K562 (cell line): ENCODE data around the gene GPR42. TPM values are rescaled to one million over a fixed set of nuclear protein-coding genes. Genes with fewer than 3 reads are reported as not detected.

Source experiments
- ATAC-seq: fragments of 200-7000 bp; cut with Tn5 transposase; 3 replicates; pipeline ENCODE4 v1.9.1; 2020; ENCODE audit warnings: moderate library complexity
- BruUV-seq: library from RNA; stranded (reverse); fragments of 400-500 nt; replicated peaks from 2 replicates; lab custom pipeline; 2021; lab: Mats Ljungman, UMichigan
- CTCF ChIA-PET: fragments of 300-600 bp; formaldehyde crosslinking; extraction: SDS; loops from one replicate; lab custom pipeline; 2021; ENCODE audit warnings: low intra/inter-chr PET ratio; lab: Yijun Ruan, JAX
- POLR2A ChIA-PET: fragments of 300-600, 350-650 bp; sonication (Branson Sonifier 250); formaldehyde crosslinking; extraction: SDS; loops from one replicate; lab custom pipeline; 2021; ENCODE audit warnings: antibody characterized with exemption, inconsistent platforms; lab: Yijun Ruan, JAX
- DNase-seq, 4 experiments: peaks; one replicate each; pipeline versions ENCODE4 v3.0.0 to v3.0.0-alpha.2; 2011 to 2018; ENCODE audit warnings: low spot score in 3 of 4, mixed read lengths in 3 of 4; ENCODE audit errors: extremely low read depth in 1 of 4
- FAIRE-seq: peaks from 2 replicates; lab custom pipeline; 2011; peaks lifted over from hg19 to GRCh38; lab: Jason Lieb, UNC
- H2AFZ ChIP-seq: 2 replicates; pipeline ENCODE4 v1.6.0; 2011; ENCODE audit warnings: low read depth, low read length, control low read depth, inconsistent platforms
- H3K27ac ChIP-seq: fragments of 200-600 bp; 3 replicates; pipeline ENCODE4 v1.8.0; 2011; ENCODE audit warnings: low read depth, mild to moderate bottlenecking, control low read depth, inconsistent platforms, low read length, moderate library complexity, mixed read lengths; ENCODE audit errors: extremely low read depth
- H3K27me3 ChIP-seq, 2 experiments: fragments of 300-600 bp in 1 of 2; 2 replicates in 1 of 2; 3 replicates in 1 of 2; pipeline versions ENCODE4 v1.6.0 to v1.8.0; 2011; ENCODE audit warnings: inconsistent platforms in 2 of 2, low read length in 2 of 2, mild to moderate bottlenecking in 1 of 2, mixed read lengths in 1 of 2, moderate library complexity in 1 of 2; ENCODE audit not compliant: control insufficient read depth in 2 of 2, insufficient read depth in 2 of 2
- H3K36me3 ChIP-seq: fragments of 300-600 bp; 3 replicates; pipeline ENCODE4 v1.8.0; 2011; ENCODE audit warnings: mild to moderate bottlenecking, low read length, inconsistent platforms; ENCODE audit not compliant: control insufficient read depth, insufficient read depth
- H3K4me1 ChIP-seq, 2 experiments: fragments of 200-600 bp in 1 of 2; replicated peaks in 1 of 2; 2 replicates in 1 of 2; 3 replicates in 1 of 2; pipeline versions ENCODE4 v1.5.1 to v1.8.0; 2011; ENCODE audit warnings: inconsistent platforms in 2 of 2, low read length in 2 of 2, mild to moderate bottlenecking in 1 of 2, mixed read lengths in 1 of 2, moderate library complexity in 1 of 2; ENCODE audit not compliant: control insufficient read depth in 2 of 2, insufficient read depth in 2 of 2
- H3K4me2 ChIP-seq: 2 replicates; pipeline ENCODE4 v1.6.1; 2011; ENCODE audit warnings: low read length, control low read depth, inconsistent platforms, mixed read lengths; ENCODE audit not compliant: insufficient read depth
- H3K4me3 ChIP-seq: fragments of 200-600 bp; sonication (generic), shearing (Covaris generic); 2 replicates; pipeline ENCODE4 v1.5.1; 2016; ENCODE audit warnings: control low read depth, inconsistent platforms
- H3K79me2 ChIP-seq: fragments of 200-600 bp; 3 replicates; pipeline ENCODE4 v1.8.0; 2011; ENCODE audit warnings: low read length, inconsistent platforms; ENCODE audit not compliant: control insufficient read depth, insufficient read depth
- H3K9ac ChIP-seq, 2 experiments: 2 replicates each; pipeline versions ENCODE4 v1.6.0 to v1.6.1; 2011; ENCODE audit warnings: low read depth in 2 of 2, low read length in 2 of 2, control low read depth in 1 of 2, inconsistent platforms in 1 of 2, mild to moderate bottlenecking in 1 of 2, mixed read lengths in 1 of 2; ENCODE audit not compliant: insufficient read depth in 1 of 2
- H3K9me1 ChIP-seq: one replicate; pipeline ENCODE4 v1.6.0; 2011; ENCODE audit warnings: inconsistent platforms, mild to moderate bottlenecking, low read length, moderate library complexity; ENCODE audit not compliant: control insufficient read depth, insufficient read depth
- H3K9me3 ChIP-seq: replicated peaks from 2 replicates; pipeline ENCODE4 v1.5.1; 2011; ENCODE audit warnings: low read depth, low read length, inconsistent platforms; ENCODE audit not compliant: control insufficient read depth, insufficient read depth
- H4K20me1 ChIP-seq: replicated peaks from 2 replicates; pipeline ENCODE4 v1.6.1; 2011; ENCODE audit warnings: low read length, inconsistent platforms, mixed read lengths; ENCODE audit not compliant: control insufficient read depth, insufficient read depth
- EZH2 ChIP-seq: IDR thresholded peaks from 2 replicates; pipeline ENCODE4 v1.6.1; 2012; ENCODE audit warnings: low read depth, mild to moderate bottlenecking, inconsistent platforms, low read length, borderline replicate concordance
- GABPB1 ChIP-seq: sonication (generic); formaldehyde crosslinking; IDR thresholded peaks from 2 replicates; pipeline ENCODE4 v1.8.0; 2022; ENCODE audit warnings: mild to moderate bottlenecking, missing genetic modification reagents
- KAT7 ChIP-seq: sonication (generic); formaldehyde crosslinking; IDR thresholded peaks from 2 replicates; pipeline ENCODE4 v1.8.0; 2022; ENCODE audit warnings: missing genetic modification reagents, mild to moderate bottlenecking, borderline replicate concordance
- LCOR ChIP-seq: sonication (generic); formaldehyde crosslinking; IDR thresholded peaks from 2 replicates; pipeline ENCODE4 v1.8.0; 2022; ENCODE audit warnings: mild to moderate bottlenecking, missing genetic modification reagents
- RAD21 ChIP-seq, 2 experiments: fragments of 250-450 bp in 1 of 2; fragments of 450-650 bp in 1 of 2; sonication (Bioruptor Pico) in 1 of 2; formaldehyde crosslinking in 1 of 2; IDR thresholded peaks in 1 of 2; conservative IDR thresholded peaks in 1 of 2; 2 replicates each; pipeline versions ENCODE4 v1.4.0 to v1.8.0; 2020 to 2022; ENCODE audit warnings: mild to moderate bottlenecking in 2 of 2, moderate library complexity in 1 of 2
- RHOXF2B ChIP-seq: fragments of 250-450 bp; sonication (Bioruptor Pico); conservative IDR thresholded peaks from 2 replicates; pipeline ENCODE4 v1.5.1; 2021
- SNRNP70 ChIP-seq: fragments of 200-400 bp; formaldehyde crosslinking; optimal IDR thresholded peaks from 2 replicates; pipeline ENCODE3; 2017; ENCODE audit warnings: low read depth, low read length
- SREBF1 ChIP-seq: fragments of 150-350 bp; IDR thresholded peaks from 2 replicates; pipeline ENCODE4 v1.6.1; 2014; ENCODE audit warnings: antibody characterized with exemption, low read depth, low read length, borderline replicate concordance
- TCFL5 ChIP-seq: fragments of 250-450 bp; sonication (Bioruptor Pico); conservative IDR thresholded peaks from 2 replicates; pipeline ENCODE4 v1.6.1; 2021; ENCODE audit warnings: mild to moderate bottlenecking, moderate library complexity, matching md5 sums
- ZNF507 ChIP-seq: conservative IDR thresholded peaks from 2 replicates; pipeline ENCODE4 v1.6.1; 2017; ENCODE audit warnings: missing genetic modification characterization, missing compliant biosample characterization
- ZSCAN29 ChIP-seq: fragments of 450-650 bp; IDR thresholded peaks from 2 replicates; pipeline ENCODE4 v1.6.1; 2017
- ZZZ3 ChIP-seq: fragments of 450-650 bp; IDR thresholded peaks from 2 replicates; pipeline ENCODE4 v1.6.1; 2016; ENCODE audit warnings: antibody characterized with exemption, mild to moderate bottlenecking, moderate library complexity
- WGBS: fragments of 100-300 bp; shearing (Covaris generic); methylation state at CpG from one replicate; pipeline ENCODE4 v1.1.6; 2016; ENCODE audit warnings: low coverage, mixed read lengths; ENCODE audit not compliant: insufficient coverage; ENCODE audit errors: missing lambda C conversion rate; 5-methylcytosine and 5-hydroxymethylcytosine counted together
- in situ Hi-C: fragments of 300-500 bp; cut with MboI; formaldehyde crosslinking; loops from 4 replicates; pipeline ENCODE4 v1.15.0; 2018; ENCODE audit warnings: inconsistent platforms, mixed read lengths
- intact Hi-C: fragments of 100-400 bp; cut with micrococcal nuclease; formaldehyde crosslinking; loops from 2 replicates; pipeline ENCODE4 v1.14.2; 2022
- polyA plus RNA-seq, 8 experiments: library from polyadenylated mRNA; depleted of rRNA in 4 of 8; stranded (reverse) in 5 of 8; unstranded in 3 of 8; fragments of >200 nt; fragmentation: Nextera tagmentation in 2 of 8; fragmentation: Illumina TruSeq in 1 of 8; extraction: Ambion mirVana in 2 of 8; extraction: Trizol in 1 of 8; gene quantifications; 2 replicates each; pipeline versions ENCODE4 v1.2.1 to v1.2.3, GENCODE V29; 2011 to 2014; ENCODE audit warnings: inconsistent platforms in 1 of 8, missing spikeins in 1 of 8
- total RNA-seq, 7 experiments: library from RNA; depleted of rRNA in 6 of 7; stranded (reverse); fragments of >200 nt in 6 of 7; fragmentation: Illumina TruSeq in 2 of 7; extraction: Trizol in 2 of 7; gene quantifications; 2 replicates each; pipeline versions ENCODE4 v1.2.1 to v1.2.3, GENCODE V29; 2011 to 2021; ENCODE audit warnings: low replicate concordance in 1 of 7
- TF ChIP-seq, protein P1 (sequence below), 2 experiments: IDR thresholded peaks; 2 replicates each; pipeline ENCODE4 v1.6.1; 2012; ENCODE audit warnings: improper control_type of control experiment in 2 of 2, low read depth in 2 of 2, low read length in 2 of 2, borderline replicate concordance in 1 of 2
- TF ChIP-seq, protein P2 (sequence below): IDR thresholded peaks from 2 replicates; pipeline ENCODE4 v1.6.1; 2011; ENCODE audit warnings: borderline replicate concordance, low read depth, mild to moderate bottlenecking, moderate library complexity, low read length; ENCODE audit not compliant: insufficient read depth, poor library complexity, severe bottlenecking
- TF ChIP-seq, protein P3 (sequence below): fragments of 250-450 bp; sonication (Bioruptor Pico); IDR thresholded peaks from 2 replicates; pipeline ENCODE4 v1.5.0; 2021

The GPR42 gene
- total and polyA plus RNA-seq, 9 of the 15 experiments (the other 6 are each of a cell fraction or from before 2014, with no cell fraction given) = not detected

DNA sequence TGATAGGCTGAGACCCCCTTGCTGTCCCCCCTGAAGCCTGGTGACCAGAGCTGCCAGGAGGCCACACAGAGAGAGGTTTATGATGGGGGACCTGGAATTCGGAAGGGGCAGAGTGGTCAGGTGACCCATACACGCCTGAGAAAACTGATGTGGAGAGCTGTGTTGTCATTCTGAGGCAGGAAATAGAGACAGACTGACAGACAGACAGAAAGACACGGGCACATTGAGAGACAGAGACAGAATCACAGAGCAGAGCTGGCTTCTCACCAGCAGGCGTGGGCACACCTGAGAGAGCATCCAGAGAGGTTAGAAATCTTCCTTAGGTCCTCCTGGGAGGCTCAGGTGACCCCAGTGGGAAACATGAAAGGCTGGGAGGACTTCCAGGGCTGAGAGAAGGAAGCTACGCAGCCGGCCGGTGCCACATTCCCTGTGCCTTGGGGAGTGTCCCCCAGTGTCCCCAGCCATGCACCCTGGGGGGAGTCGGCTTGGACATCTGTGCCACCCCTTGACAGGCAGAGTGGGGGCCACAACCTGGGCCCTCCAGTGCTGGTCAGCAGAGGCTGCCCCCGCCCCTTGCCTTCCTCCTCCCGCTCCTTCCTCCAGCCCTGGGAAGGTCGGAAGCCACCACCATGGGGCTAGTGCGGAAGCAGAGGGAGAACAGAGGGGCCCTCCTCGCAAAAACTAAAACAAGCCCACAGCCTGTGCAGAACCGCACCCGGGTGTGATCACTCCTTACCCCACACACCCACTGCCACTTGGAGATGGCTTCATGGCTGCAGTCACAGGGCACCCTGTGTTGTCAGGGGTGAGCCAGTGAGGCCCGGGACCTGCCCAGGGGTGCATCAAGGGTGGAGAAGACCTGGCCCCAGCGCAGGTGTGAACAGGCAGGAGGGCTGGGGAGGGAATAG is 21.0 kb upstream of the GPR42 start:
- H3K9me1 ChIP-seq = no peaks in the 10 kb centered on the region
- CTCF ChIA-PET = no interaction called here
- peak in 1 of 4 experiments; percentile 4 for DNase-seq
- intact Hi-C loops = no loop called here
- no peaks in the 10 kb centered on the region for H3K36me3 ChIP-seq
- POLR2A ChIA-PET = interaction anchor here (0.5 to 1.0 kb wide), 3 partner anchors 14 to 554 kb away, joined by 3 read pairs; no protein-coding TSS in a partner anchor
- peaks cover under 1 to 3% of the 10 kb centered on the region in 2 experiments; a peak in 1 of 5 replicates for H3K27me3 ChIP-seq
- no peaks in the 10 kb centered on the region for H3K79me2 ChIP-seq
- peaks cover 12 to 36% of the 10 kb centered on the region in 2 experiments; a peak in 4 of 5 replicates for H3K4me1 ChIP-seq
- no peaks in the 10 kb centered on the region for H3K9me3 ChIP-seq
- no TSS peak for BruUV-seq
- no peak for FAIRE-seq
- no peaks in the 10 kb centered on the region for H4K20me1 ChIP-seq
- in situ Hi-C loops = no loop called here
- no peak for TF ChIP-seq GABPB1
- TF ChIP-seq SNRNP70 = no peak
- TF ChIP-seq, protein P1, sequence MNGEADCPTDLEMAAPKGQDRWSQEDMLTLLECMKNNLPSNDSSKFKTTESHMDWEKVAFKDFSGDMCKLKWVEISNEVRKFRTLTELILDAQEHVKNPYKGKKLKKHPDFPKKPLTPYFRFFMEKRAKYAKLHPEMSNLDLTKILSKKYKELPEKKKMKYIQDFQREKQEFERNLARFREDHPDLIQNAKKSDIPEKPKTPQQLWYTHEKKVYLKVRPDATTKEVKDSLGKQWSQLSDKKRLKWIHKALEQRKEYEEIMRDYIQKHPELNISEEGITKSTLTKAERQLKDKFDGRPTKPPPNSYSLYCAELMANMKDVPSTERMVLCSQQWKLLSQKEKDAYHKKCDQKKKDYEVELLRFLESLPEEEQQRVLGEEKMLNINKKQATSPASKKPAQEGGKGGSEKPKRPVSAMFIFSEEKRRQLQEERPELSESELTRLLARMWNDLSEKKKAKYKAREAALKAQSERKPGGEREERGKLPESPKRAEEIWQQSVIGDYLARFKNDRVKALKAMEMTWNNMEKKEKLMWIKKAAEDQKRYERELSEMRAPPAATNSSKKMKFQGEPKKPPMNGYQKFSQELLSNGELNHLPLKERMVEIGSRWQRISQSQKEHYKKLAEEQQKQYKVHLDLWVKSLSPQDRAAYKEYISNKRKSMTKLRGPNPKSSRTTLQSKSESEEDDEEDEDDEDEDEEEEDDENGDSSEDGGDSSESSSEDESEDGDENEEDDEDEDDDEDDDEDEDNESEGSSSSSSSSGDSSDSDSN (IDR thresholded peaks at IDR 0.05; ENCODE audit: borderline replicate concordance in 1 of 2, low read depth in 2 of 2, low read length in 2 of 2) = no peak
- no peak for TF ChIP-seq TCFL5 (CRISPR knock-in tag)
- no peak for TF ChIP-seq SREBF1
- no peak for TF ChIP-seq ZSCAN29
- no peak for TF ChIP-seq ZZZ3
- TF ChIP-seq, protein P2, sequence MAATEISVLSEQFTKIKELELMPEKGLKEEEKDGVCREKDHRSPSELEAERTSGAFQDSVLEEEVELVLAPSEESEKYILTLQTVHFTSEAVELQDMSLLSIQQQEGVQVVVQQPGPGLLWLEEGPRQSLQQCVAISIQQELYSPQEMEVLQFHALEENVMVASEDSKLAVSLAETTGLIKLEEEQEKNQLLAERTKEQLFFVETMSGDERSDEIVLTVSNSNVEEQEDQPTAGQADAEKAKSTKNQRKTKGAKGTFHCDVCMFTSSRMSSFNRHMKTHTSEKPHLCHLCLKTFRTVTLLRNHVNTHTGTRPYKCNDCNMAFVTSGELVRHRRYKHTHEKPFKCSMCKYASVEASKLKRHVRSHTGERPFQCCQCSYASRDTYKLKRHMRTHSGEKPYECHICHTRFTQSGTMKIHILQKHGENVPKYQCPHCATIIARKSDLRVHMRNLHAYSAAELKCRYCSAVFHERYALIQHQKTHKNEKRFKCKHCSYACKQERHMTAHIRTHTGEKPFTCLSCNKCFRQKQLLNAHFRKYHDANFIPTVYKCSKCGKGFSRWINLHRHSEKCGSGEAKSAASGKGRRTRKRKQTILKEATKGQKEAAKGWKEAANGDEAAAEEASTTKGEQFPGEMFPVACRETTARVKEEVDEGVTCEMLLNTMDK = no peak
- no peak for TF ChIP-seq RHOXF2B (CRISPR knock-in tag)
- TF ChIP-seq, protein P3, sequence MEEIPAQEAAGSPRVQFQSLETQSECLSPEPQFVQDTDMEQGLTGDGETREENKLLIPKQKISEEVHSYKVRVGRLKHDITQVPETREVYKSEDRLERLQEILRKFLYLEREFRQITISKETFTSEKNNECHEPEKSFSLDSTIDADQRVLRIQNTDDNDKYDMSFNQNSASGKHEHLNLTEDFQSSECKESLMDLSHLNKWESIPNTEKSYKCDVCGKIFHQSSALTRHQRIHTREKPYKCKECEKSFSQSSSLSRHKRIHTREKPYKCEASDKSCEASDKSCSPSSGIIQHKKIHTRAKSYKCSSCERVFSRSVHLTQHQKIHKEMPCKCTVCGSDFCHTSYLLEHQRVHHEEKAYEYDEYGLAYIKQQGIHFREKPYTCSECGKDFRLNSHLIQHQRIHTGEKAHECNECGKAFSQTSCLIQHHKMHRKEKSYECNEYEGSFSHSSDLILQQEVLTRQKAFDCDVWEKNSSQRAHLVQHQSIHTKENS (CRISPR knock-in tag) = no peak
- TF ChIP-seq KAT7 = no peak
- no peak for TF ChIP-seq ZNF507 (tag)
- TF ChIP-seq RAD21 (CRISPR knock-in tag; conservative IDR thresholded peaks at IDR 0.05 in 1 of 2, IDR thresholded peaks at IDR 0.05 in 1 of 2) = no peak
- no peak for TF ChIP-seq LCOR (CRISPR knock-in tag)
- no peak for TF ChIP-seq EZH2
- 15% methylated on average over 14 of the region's 17 CpGs for WGBS
- H3K4me2 ChIP-seq = no peak overlapping the region
- no peak overlapping the region for H3K9ac ChIP-seq
- H3K27ac ChIP-seq = no peak overlapping the region
- H3K4me3 ChIP-seq = no peak overlapping the region
- ATAC-seq = no peak
- H2AFZ ChIP-seq = no peak overlapping the region
